ENCODE results near the gene FSIP1.

Gene FSIP1

DNA sequence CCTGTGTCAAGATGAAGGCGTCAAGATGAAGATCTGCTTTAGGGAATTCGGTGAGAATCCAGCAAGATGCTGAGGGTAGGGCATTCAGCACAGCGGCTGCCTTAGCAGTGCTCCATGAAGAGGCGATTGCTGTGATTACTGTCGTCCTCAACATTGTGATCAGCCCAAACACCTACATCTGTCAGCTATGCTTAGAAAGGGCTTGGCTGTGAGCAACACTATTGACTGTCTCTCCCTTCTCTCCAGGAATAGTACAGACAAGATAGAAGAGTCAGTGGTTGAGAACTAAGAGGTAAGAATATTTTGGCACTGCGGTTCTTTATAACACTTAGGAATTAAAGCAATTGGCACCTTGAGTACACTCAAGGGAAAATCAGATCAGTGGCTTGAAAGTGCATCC, 110.5 kb downstream of the FSIP1 start:
- DNase-seq, result no peak

- DNase-seq, result no peak
Observed at GRCh38 chr15:39670687-39671086, 112.0 kb downstream of the FSIP1 start.

GRCh38 chr15:39669661-39670060, 113.0 kb downstream of the FSIP1 start:
- no peak for DNase-seq

- no peak for DNase-seq
Observed at GRCh38 chr15:39669241-39669640, 113.4 kb downstream of the FSIP1 start.

DNA sequence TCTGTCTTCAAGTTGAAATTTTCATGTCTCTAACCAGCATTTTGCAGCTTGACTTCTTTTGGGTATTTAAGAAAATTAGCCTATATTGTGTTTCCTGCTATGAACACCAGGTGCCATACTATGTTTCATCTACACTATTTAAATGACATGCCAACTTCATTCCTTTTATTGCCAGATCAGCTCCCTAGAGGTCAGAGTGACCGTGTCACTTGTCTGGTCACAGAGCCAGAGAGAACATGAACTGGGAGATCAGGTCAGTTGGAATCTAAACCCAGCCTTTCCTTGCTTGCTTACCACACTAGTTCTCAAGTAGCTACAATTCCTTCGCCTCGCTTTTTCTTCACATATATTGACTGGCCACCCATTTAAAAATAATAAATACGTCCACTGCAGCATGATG, 114.2 kb downstream of the FSIP1 start:
- DNase-seq, result no peak

GRCh38 chr15:39667382-39668127, 115.1 kb downstream of the FSIP1 start:
- no peak for DNase-seq

DNA sequence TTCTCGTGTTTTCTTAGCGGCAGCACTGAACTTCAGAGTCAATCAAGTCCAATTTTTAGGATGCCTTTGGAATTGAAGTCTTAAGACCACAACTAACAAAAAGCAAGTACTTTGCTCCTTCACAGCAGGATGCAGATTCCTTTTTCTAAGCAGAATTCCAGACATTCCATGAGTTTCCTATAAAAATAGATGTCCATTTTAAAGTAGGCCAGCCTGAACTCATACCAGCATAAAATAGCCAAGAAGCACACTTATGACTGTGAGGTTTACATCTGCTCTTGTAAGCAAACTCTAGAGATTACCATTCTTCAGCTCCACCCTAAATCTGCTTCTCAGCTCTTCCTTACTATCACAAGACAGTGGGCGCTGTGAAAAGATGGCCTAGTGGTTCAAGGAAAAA, 116.0 kb downstream of the FSIP1 start:
- no peak for DNase-seq

DNA sequence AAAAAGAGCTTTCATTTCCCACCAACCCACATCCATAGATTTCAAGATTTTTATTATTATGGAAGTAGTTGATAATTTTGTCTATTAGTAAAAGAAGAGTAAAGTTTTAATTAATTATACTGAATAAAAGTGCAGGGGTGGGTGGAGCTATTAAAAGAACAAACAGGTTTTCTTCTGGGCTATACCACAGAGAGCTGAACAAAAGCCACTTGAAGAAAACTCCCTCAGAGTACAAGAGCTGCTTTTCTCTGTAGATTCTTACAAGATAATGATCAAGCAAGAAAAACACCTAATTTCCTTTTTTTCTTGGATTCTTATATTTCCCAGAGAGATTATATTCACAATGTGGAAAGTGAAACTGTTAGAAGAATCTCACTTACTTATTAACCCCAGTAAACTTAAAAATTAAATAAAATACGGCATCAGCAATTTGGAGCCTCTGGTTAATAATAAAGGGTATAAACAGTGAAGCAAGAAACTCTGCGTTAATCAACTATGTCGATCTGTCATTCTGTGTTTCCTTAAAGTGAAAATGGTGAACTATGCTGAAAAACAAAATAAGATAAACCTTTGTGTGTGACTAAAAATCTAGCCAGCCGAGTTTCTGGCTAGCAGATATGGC, 116.9 kb downstream of the FSIP1 start:
- DNase-seq, result no peak

- DNase-seq, result no peak
Observed at GRCh38 chr15:39663704-39664250, 118.9 kb downstream of the FSIP1 start.

- no peak for DNase-seq
Observed at GRCh38 chr15:39661776-39662175, 120.9 kb downstream of the FSIP1 start.

DNA sequence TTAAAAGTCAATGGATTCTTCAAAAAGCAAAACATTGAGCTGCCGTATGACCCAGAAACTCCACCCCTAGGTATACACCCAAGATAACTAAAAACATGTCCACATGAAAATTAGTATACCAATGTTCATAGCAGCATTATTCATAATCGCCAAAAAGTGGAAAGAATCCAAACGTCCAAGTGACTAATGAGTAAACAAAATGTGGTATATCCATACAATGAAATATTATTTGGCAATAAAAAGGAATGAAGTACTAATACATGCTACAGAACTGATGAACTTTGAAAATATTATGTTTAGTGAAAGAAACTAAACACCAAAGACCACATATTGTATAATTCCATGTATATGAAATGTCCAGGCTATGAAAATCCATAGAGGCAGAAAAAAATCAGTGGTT, 123.9 kb downstream of the FSIP1 start:
- DNase-seq, result no peak

DNA sequence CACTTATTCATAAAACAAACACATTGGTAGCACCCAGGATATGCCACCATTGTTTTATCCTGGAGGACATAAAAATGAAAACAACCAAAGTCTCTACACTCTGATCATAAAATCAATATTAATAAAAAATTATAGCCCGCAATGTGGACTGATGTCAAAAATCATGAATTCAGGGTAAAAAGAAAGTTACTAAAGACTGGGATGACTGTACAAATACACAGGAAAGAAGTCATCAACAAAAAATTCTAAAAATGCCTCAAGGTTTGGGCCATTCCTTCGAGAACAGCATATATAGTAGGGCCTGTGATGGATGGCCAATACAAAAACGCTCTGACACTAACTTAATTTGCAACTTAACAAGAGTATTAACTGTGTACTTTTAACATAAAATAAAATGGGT, 125.0 kb downstream of the FSIP1 start:
- no peak for DNase-seq

DNA sequence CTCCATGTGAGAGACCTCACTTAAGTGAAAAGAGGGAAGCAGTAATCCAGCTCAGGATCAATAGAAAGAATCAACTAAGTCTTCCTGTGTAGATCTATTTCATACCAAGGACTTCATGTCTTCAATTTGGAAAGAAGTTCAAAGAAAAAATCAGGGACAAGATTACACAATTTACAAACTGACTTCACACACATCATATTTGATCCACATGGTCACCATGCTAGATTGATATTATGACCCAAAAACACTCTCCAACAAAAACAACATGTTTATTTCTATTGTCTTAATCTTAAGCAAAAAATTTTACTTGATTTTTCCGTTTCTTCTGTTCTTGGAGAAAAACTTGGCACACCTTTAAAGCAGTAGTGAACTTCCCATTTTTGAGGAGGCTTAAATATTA, 125.5 kb downstream of the FSIP1 start:
- no peak for DNase-seq

GRCh38 chr15:39654304-39654703, 128.3 kb downstream of the FSIP1 start:
- DNase-seq, result no peak

DNA sequence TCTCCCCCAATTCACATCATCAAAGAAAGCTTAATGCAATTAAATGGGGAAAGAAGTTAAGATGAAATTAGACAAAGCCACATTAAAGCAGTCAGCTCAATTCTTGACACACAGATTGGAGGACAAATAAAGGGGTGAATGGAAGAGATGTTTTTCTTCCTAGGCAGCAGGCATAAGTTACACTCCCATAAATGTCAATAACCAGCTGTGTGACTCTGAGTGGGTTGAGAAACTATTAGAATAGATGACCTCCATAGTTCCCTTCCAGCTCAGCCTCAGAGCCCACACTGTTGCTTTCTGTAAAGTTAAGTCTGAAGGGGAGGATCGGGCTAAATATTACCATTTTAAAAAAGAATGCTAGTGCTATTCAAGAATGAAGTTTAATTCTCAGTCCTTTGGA, 130.8 kb downstream of the FSIP1 start:
- DNase-seq, result no peak

DNA sequence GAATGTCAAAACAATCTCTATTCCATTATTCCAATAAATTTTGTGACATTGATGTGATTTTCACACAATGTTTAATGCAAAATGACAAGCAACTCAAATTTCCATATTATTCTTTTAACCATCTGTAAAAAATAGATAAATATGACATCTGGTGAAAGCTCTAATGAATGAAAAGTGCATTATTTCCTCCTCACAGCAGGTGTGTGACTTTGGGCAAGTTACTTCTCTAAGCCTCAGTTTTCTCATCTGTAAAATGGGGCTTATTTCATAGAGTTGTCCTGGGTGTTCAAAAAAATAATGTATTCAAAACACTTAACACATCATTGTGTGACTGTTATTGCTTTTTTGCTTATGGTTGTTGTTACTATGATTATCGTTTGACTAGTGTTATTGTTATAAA, 131.3 kb downstream of the FSIP1 start:
- DNase-seq, result no peak

DNA sequence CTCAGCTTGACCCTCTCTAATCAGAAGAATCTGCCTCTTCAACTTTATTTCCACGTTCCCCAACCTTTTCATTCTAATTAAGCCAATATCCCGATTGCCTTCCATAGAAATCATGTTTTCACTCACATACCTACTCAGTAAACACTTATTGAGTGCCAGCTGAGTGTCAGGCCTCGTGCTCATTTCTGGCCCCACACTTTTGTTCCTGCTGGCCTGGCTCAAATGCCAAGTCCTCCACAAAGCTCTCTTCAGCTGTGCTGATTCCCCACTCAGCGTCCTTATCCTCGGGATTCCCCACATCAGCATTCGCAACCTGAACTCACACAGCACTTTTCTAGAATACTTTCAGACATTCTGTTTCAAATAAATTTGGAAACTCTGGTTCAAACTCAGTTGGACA, 132.9 kb downstream of the FSIP1 start:
- DNase-seq, result no peak

GRCh38 chr15:39646425-39646824, 136.2 kb downstream of the FSIP1 start:
- no peak for DNase-seq

GRCh38 chr15:39645976-39646257, 136.7 kb downstream of the FSIP1 start:
- DNase-seq, result no peak

DNA sequence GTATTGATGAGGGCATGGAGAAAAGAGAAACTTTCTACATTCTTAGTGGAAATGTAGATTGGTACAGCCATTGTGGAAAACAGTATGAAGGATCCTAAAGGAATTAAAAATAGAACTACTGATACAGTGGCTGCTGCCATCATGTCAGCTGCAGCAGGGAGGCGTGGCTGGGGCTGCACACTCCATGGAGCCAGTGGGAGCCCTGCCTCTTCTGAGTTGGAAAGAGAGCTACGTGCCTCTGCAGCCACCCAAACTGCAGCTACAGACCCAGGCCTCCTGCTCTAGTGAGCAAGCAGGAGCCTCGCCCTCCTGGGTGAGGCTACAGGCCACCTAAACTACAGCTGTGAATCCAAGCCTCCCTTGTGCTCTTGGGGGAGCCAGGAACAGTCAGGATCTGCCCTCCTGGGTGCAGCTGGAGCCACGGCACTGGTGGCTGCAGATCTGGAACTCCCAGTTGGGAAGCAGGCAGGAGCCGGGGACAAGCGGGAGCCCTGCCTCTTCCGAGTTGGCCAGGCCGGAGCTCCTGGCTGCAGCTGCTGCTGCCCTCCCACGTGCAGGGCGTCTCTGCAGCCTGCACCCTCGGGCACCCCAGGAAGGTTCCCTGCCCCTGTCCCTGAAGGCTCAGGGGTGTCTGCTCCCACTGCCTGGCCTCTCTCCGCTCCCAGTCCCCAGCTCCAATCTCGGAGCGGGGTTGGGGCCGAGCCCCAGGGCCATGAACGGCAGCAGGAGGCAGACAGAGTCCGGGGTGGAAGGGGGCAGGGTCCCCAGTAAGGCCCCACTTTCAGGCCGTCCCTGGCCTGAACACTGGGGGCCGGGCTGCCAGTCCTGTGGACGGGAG, 137.3 kb downstream of the FSIP1 start:
- no peak for DNase-seq

GRCh38 chr15:39644136-39644535, 138.5 kb downstream of the FSIP1 start:
- DNase-seq, result no peak

GRCh38 chr15:39643727-39644126, 138.9 kb downstream of the FSIP1 start:
- no peak for DNase-seq

- no peak for DNase-seq
Observed at GRCh38 chr15:39642011-39642640, 140.5 kb downstream of the FSIP1 start.
